Activated naive CD4-positive, alpha-beta T cell treated with Interleukin-2 at 50 U/mL for 16 hours (primary cell): ENCODE measurements around the gene CCDC91.

Source experiments
- DNase-seq: peaks from one replicate; pipeline ENCODE4 v3.0.0-alpha.2; 2020

Gene CCDC91

DNA sequence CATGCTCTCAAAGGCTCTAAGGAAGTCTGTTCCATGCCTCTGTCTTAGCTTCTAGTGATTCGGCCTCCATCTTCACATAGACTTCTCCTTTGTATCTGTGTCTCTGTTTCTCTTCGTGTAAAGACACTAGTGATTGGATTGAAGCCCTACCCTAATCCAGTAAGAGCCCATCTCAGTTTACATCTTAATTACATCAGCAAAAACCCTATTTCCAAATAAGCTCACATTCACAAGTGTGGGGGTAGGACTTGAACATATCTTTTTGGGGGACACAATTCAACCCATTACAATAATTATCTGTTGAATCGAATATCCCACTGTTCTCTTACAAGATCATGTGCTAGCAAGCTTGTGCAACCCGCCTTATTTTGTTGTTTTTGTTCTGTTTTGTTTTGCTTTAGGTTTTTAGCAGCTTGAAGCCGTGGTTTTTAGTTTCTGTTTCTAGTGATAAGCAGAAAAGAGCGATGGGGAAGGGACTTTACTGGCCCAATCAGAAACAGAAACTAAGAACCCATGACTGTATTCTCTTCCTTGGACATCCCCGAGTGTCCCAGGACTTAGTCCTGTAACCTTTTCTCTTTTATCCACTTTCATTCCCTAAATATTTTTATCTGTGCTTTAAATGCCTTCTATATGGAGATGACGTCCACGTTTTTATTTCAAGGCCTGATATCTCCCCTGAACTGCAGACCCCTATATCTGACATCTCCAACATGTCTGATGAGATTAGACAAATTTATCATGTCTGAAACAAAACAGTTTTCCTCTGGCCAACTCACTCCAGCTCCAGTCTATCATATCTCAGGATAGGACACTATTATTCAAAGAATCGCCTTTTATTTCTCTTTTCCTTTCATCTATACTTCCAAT lies 353.0 kb downstream of the CCDC91 start:
- DNase-seq, result no peak

DNA sequence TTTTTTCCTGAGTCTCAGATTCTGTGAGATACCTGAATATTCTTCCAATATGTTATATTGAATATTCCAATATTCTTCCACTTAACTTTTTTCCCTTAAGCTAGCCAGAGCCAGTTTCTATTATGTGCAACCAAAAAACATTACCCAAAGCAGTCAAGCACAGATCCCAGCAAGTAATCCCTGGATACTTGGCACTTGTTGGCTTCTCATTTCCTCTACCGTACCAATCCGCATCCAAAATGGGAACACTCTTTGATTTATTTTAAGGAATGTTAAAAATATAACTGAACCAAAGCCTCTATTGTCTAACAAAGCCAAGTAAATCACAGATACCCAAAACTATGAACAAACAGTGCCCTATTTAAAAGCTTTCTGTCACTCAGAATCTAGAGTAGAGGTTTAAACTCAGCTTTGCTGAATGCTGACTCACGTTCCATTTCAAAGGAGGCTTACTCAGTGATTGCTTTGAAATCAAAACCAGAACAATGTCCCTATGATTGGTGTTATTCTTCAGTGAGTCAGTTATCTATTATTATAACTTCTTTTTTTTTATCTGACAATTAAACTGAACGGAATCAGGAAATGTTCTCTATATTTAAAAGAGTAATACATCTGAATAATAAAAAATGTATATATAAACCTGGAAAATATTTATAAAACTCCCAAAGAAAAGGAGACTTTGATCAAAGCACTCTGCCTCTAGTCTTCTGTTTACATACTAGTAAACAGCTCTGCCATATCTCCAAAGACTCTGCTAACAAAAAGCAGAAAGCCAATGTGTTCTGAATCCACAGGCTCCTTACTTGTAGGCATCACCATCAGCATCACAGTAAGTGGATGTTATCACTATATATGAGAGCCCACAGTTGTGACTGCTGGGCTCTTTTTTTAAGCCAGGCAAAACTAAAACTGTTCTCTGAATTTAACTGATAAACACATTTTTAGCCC lies 360.8 kb downstream of the CCDC91 start:
- no peak for DNase-seq

DNA sequence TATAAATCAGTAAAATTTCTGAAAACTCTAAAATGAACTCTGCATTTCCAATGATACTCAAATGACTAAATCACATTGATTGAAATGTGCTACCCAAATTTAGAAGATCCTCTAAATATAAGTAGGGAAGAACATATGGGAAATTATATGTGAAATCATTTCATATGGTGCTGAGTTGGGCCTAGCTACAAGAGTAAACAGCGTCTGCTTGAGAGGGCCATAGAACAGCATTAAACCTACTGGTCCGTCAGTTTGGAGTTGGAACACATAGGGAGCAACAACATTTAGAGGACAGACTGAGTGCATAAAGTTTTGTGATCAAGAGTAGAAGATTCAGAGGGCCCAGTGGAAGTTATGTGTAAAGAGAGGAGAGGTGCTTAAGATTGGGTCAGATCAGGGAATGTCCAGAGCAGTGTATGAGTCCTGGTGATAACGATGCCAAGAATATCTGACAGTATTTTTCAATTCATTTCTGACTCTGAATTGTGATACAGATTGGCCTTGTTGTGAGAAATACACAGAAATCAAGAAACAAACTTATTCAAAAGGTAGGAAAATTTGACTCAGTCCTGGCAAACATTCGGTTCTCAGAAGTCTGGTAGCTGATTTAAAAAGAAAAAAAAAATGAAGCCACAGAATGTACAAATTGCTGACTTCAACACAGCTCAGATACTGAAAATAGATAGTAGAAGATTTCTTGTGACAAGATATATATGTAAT lies 362.2 kb downstream of the CCDC91 start:
- DNase-seq, result no peak

DNA sequence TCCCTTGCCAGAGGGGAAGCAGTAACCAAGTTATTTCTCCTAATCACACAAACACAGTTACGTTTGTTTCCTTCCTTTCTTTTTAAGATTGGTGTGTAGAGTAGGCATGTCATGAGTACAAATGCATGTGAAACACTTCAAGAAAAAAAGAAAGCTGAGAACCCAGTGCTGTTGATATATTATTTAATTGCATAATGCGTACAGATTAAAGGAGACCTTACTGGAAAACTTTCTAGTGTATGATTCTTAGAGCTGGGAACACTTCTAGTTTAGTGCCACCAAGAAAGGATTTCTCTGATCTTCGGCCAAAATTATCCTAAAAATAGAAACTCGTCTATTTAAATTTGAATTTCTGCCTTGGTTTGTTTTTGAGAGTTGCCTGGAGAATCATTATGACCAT lies 365.5 kb downstream of the CCDC91 start:
- DNase-seq, result no peak

DNA sequence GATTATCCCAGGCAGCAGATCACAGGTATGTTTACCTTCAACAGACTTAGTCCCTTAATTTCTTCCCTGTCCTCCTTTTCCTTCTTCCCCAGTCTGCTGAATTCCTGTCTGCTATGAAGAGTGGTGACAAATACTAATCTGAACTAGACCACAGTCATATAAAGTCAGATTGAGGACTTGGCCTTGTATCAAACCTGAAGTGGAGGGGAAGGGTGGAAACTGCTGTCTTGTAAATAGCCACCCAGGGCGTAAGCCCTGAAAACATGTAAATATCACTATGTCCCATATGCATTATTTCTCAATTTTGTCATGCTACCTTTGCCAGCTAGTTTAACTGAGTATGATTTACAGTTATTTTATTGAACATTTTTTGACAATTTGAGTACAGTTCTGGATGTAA lies 368.0 kb downstream of the CCDC91 start:
- no peak for DNase-seq

DNA sequence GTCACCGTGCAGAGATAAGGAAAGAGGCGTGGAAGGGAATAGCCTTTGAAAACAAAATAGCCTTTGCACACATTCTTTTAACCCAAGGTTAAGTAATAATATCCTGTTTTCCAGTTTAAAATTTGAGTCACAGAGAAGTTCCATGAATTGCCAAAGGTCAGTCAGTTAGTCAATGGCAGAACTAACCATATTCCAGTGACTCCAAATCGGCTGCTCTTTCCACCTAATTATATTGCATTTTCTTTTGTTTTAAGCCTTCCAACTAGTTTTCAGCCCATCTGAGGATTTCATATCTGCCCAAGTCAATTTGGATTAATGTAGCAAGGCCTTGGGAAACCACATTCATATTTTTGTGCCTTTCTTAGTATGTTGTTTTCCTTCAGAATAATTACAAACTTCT lies 373.0 kb downstream of the CCDC91 start:
- no peak for DNase-seq

DNA sequence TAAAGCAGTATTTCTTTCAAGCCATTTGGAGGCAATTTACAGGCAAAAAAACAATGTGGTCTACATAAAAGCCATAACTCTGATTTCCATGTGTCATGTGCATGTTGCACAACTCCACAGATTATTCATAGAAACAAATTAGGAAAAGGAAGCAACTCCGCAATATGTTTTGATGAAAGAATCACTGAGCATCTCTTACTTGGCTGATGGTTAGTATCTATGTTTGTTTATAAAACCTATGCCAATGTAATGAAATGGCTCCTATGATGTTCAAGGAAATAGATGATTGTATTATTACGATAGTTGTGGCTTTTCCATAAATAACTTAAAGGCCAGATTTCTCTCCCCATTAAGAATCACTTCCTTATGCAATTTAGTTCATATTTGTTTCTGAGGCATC lies 373.7 kb downstream of the CCDC91 start:
- DNase-seq, result no peak

DNA sequence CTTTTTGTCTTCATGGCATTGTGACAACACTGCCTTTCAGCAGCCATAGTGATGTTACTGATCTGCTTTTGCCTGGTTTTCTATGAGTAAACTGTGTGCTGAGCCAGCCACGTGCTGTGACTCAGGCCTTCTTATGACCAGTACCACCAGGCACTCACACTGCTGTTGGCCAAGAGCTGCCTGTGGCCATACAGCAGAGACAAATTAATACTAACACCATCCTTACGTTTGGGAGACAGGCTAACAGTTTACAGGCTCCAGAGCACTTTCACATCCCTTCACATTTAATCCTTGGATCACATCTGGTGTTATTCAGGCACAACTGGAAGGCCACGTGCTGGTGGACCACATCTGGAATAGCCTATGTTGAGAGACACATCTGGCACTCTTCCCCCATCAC lies 377.9 kb downstream of the CCDC91 start:
- DNase-seq, result no peak

DNA sequence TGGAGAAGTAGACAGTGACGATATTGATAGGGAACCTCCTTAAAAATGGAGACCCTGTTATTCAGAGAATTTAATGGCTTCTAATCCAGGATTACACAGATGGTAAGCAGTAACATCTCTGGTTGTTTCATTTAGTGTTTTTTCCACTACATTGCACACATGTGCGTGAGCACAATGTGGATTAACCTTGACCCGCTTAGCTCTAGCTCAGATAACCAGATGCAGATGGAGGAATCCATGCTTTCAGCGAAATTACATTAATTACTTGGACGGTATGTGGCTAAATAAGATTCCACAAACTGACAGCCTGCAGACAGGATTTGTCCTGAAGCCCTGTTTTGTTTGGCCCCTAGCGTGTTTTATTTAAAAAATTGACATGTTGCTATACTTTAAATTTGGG lies 378.4 kb downstream of the CCDC91 start:
- no peak for DNase-seq

DNA sequence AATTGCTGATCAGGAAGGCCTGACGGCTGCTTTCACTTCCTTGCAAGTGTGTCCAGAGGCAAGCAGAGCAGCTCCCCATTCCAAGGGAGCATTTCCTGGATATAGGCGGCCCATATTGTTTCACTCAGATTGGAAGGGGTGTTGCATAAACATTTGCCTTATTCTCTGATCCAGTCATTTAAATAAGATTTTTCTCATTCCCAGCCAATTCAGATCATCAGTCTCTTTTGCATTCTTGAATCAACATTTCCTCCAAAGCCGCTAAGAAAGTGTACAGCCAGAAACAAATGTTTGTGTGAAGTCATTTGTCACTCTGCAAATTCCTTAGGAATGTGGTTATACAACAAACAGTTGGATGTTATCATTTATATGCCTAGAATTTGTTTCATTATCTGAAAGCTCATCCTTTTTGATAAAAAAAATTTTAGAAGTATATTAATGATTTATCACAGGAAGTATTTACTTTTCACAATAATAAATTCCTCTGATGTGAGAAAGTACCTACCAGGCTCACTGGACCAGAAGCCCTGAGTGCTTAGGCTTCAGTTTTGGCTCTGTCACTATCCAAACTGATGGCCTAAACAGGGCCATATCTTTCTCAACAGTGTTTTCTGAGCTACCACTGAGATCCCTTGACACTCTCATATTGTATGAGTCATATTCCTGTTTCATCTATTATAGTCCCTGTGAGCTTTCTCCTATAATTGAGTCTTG lies 379.6 kb downstream of the CCDC91 start:
- DNase-seq, result no peak

DNA sequence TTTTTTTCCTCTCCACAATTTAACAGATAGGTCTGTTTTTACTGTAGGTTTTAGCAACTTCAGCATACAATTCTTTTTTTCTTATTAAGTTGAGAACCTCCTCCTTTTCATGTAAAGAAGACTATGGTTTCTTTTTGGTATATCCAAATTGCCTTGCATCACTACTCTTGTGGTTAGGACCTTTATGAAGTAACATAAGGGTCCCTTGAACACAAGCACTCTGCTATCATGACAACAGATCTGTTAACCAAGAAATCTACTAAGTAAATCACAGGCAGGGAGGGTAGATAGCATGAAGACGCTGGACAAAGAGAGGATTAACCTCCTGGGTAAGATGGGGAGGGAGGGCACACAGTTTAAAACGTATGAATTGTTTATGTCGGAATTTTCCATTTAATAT lies 380.6 kb downstream of the CCDC91 start:
- no peak for DNase-seq

DNA sequence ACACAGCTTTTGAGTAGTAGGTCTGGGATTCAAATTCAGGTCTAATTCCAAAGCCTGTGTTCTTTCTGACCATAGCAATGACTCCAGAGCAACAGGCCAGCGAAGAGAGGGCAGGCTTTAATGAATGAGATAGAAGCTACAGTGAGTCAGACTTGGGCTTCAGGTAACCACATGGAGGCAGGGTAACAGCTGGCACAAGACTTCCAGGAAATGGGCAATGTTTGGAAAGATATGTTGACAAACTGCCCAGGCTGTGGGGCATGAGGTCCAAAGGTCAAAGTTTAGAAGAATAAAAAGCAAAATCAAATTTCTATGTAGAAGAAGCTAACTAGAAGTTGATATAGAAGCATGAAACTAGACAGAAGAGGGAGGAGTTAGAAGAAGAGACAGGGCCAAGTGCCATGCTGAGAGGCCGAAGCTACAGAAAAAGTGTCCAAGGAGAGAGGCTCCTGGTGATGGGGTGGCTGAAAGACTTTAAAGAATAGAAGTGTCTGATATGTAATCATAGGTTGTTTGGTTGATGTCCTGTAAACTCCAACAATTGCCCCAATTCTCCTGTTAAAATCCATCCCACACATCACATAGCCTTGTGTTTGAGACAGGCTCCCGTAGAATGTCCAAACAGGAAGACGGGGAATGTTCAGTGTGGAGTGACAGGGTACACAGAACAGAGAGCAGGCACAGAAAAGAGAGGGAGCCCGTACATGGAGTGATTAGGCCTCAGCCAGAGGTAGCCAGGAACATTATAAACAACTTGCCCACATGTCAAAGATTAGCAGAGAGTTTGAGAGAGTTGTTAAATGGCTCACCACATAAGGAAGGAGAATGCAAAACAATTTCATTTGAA lies 384.7 kb downstream of the CCDC91 start:
- no peak for DNase-seq

DNA sequence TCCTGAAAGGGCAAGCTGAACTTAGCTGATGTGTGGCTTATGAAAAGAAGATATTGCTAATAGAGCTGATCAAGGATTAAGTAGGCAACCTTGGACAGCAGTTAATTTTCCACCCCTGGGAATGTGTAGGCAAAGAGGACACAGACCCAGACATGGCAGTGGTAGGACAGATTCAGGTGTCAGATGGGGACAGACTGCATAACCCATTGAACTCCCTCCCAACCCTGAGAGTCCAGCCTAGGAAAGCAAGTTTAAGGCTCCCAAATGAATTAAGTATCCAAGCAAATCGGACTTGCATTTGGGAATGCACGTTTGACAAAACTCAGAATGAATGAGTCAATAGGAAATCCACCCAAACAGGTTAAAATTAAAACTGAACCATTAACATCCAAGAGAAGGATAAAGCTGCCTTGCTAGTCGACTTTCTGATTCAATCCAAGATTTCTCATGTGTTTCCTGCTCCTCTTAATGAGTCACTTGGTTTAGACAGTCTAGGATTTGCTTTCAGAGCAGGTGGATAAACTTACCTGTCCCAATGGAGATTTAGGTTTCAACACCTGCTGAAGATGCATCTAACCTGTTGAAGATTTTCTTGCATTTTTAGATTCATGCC lies 385.4 kb downstream of the CCDC91 start:
- DNase-seq, result no peak

DNA sequence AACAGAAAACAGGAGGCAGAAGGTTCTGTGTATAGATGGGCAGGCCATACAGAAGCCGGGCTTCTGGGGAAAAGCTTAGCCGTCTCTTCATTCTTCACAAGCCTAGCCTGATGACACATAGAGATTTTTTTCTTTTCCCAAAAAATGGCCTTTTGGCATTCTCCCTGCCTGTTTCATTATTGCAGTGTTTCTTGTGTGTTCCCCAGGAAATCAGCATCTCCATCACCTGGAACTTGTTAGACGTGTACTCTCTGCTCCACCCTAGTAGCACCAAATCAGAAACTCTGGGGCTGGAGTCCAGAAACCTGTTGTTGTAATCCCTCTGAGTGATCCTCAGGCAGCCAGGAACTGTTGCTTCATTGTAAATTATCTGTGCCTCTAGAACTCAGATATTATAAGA lies 388.1 kb downstream of the CCDC91 start:
- DNase-seq, result no peak

DNA sequence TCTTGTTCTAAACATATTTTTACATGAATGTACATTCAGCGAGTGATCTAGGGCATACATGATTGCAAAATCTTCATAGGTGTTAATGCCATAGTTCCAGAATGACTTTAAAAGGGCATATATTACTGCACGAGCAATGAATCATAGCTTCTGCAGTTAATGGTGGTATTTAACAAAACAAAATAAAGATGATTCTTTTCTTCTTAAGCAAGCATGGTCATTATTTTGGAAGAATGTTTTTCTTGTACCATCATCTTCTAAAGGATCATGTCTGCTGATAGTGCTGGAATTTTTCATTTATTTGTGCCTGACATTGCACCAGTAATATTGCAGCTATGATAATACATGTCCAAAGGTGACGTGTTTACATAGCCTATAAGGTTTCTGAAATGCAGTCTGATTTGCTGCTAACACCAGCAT lies 388.6 kb downstream of the CCDC91 start:
- DNase-seq, result no peak

DNA sequence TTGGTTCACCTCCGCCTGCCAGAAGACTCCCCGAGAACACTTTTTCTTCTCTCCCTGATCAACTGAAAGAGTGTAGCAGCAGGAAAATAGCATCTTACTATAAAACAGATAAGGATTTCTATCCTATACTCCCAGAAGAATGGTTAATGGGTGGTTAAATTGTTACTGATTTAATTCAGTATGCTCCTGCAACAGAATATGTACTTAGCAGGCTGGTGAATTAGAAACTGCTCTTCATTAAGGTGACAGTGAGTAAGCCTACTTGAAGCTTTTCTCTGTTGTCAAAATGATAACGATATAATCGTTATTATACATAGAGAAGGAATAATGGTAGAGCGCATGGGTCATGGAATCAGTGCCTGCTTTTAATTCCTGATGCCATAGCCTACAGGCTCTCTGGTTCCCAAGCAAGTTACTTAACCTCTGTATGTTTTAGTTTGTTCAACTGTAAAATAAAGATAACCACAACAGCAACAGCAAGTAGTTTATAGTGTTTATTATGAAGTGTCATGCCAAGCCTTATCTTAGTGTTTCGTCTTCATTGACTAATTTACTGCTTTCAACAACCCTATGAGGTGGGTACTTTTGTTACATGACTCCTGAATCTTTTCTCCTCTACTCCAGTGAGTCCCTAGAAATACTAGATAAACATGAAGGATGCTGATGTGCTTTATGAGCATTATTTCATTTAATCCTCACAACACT lies 392.6 kb downstream of the CCDC91 start:
- no peak for DNase-seq

DNA sequence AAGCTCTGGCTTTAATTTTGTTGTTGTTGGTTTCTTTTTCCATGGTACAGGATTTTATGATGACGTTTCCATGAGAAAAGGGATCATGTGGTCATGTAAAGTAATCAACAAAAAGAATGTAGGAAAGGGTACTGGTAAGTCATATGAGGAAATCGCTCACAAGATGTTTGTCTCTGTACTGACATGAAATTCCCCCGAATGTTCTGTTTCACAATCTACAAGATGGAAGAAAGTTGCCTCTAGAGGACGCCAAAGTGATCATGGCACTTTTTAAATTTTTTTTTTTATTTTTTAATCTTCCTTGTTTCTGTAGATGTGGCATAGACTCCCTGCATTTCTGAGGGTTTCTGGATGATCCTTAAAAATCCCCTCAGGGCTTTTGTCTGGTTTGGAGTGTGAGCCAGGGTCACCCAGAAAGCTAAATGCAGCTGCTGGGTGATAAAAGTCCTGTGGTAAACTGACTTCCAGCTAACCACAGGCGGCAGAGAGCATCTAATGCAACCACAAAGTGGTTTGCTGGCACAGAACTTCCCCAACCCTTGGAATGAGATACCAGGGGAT lies 393.5 kb downstream of the CCDC91 start:
- no peak for DNase-seq

DNA sequence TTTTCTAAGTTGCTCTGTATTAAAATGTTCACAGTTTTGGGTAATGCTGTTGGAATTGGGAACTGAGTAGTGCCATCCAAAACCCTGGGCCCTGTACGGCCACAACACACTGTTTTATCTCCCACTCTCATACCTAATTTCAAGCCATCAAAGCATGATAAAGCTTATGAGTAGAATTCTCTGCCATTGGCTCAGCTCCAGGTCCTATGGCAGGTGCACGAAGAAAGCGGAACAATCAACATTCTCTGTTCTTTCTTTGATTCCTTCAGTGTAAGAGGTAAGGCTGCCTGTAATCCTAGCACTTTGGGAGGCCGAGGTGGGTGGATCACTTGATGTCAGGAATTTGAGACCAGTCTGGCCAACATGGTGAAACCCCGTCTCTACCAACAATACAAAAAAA lies 394.9 kb downstream of the CCDC91 start:
- DNase-seq, result no peak

DNA sequence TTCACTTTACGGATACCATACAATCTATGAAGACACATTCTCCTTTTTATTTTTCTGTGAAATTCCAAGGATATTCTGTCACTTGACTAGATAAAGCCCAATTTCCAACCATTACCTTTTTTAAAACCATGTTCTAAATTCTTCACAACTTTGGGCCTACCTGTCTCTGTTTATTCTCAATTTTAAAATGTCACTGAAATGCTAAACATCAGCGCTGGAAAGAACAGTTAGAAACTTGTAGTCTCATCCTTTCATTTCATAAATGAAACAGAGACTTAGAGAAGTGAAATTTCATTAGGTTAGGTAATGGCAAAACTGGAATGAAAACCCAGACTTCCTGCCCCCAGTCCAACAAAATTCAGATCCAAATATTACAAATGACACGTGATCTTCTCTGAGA lies 396.2 kb downstream of the CCDC91 start:
- DNase-seq, result no peak

DNA sequence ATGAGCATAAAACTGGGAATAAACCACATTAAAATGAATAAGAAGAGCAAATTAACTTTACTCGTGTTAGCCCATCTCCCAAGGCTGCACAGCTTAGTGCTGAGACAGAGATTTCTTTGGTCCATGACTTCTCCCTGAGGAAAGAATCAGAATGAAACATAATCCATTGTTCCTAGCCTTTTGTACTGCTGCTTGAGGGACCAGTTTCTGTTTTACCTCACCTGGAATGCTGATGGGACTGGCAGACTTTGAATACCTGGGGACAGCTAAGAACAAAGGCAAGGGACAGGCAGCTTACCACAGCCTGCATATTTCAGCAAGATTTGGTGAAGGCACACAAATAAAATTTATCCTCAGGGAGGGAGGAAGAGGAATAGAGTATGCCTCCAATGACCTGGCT lies 401.6 kb downstream of the CCDC91 start:
- no peak for DNase-seq
